ENCODE data around the gene PLCL1. TPM values are rescaled to one million over a fixed set of nuclear protein-coding genes. Genes with fewer than 3 reads are reported as not detected.

PLCL1 gene
- total RNA-seq, 1 experiment from 2014 or later = 0.21 TPM

- no peaks in the 10 kb centered on the region for H3K27me3 ChIP-seq (ENCODE audit: control insufficient read depth, insufficient read depth, low read length)
- no peak overlapping the region for H3K4me3 ChIP-seq (ENCODE audit: insufficient read depth, low read depth, low read length)
- DNase-seq = no peak
- H3K36me3 ChIP-seq (replicated peaks; ENCODE audit: control insufficient read depth, insufficient read depth, low read length) = no peaks in the 10 kb centered on the region
Measured at GRCh38 chr2:198080879-198081765, 276.7 kb downstream of the PLCL1 start.

- Histone ChIP-seq H3K4me3 (ENCODE audit: insufficient read depth, low read depth, low read length) (no peak overlapping the region), H3K27me3 (ENCODE audit: control insufficient read depth, insufficient read depth, low read length) (no peaks in the 10 kb centered on the region), H3K36me3 (replicated peaks; ENCODE audit: control insufficient read depth, insufficient read depth, low read length) (no peaks in the 10 kb centered on the region)
- no peak for DNase-seq
Measured at GRCh38 chr2:198084156-198084555, 279.8 kb downstream of the PLCL1 start.

GRCh38 chr2:198096002-198096401 lies 291.6 kb downstream of the PLCL1 start:
- Histone ChIP-seq H3K4me3 (ENCODE audit: insufficient read depth, low read depth, low read length) (no peak overlapping the region), H3K27me3 (ENCODE audit: control insufficient read depth, insufficient read depth, low read length) (no peaks in the 10 kb centered on the region), H3K36me3 (replicated peaks; ENCODE audit: control insufficient read depth, insufficient read depth, low read length) (no peaks in the 10 kb centered on the region)
- DNase-seq = no peak

- no peaks in the 10 kb centered on the region for H3K36me3 ChIP-seq (replicated peaks; ENCODE audit: control insufficient read depth, insufficient read depth, low read length)
- H3K4me3 ChIP-seq (ENCODE audit: insufficient read depth, low read depth, low read length) = no peak overlapping the region
- no peak for DNase-seq
- H3K27me3 ChIP-seq (ENCODE audit: control insufficient read depth, insufficient read depth, low read length) = no peaks in the 10 kb centered on the region
Measured at GRCh38 chr2:198096965-198097364, 292.6 kb downstream of the PLCL1 start.

- no peak overlapping the region for H3K4me3 ChIP-seq (ENCODE audit: insufficient read depth, low read depth, low read length)
- H3K27me3 ChIP-seq (ENCODE audit: control insufficient read depth, insufficient read depth, low read length) = no peaks in the 10 kb centered on the region
- no peaks in the 10 kb centered on the region for H3K36me3 ChIP-seq (replicated peaks; ENCODE audit: control insufficient read depth, insufficient read depth, low read length)
- no peak for DNase-seq
Measured at GRCh38 chr2:198097630-198098029, 293.2 kb downstream of the PLCL1 start.

DNA sequence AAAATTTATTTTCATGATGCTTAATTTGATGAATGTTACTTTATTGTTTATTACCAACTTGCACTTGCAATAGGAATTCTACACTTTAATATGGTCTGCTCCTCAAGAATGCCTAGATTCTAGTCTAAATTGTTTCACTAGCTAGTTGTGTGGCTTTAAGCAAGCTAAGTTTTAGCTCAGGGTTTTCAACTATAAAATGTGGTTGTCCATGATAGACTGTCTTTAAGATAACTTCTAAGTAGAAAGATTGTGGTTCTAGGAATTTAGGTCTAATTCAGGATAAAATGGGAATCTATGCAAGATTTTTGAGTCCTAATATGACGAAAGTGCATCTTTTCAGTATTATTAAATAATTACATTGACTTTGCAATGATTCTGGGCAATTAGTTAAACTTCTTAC lies 294.0 kb downstream of the PLCL1 start:
- DNase-seq = no peak
- Histone ChIP-seq H3K27me3 (ENCODE audit: control insufficient read depth, insufficient read depth, low read length) (no peaks in the 10 kb centered on the region), H3K4me3 (ENCODE audit: insufficient read depth, low read depth, low read length) (no peak overlapping the region), H3K36me3 (replicated peaks; ENCODE audit: control insufficient read depth, insufficient read depth, low read length) (no peaks in the 10 kb centered on the region)

- Histone ChIP-seq H3K4me3 (ENCODE audit: insufficient read depth, low read depth, low read length) (no peak overlapping the region), H3K27me3 (ENCODE audit: control insufficient read depth, insufficient read depth, low read length) (no peaks in the 10 kb centered on the region), H3K36me3 (replicated peaks; ENCODE audit: control insufficient read depth, insufficient read depth, low read length) (no peaks in the 10 kb centered on the region)
- peak; percentile 1 for DNase-seq
Measured at GRCh38 chr2:198098918-198099317, 294.5 kb downstream of the PLCL1 start.

DNA sequence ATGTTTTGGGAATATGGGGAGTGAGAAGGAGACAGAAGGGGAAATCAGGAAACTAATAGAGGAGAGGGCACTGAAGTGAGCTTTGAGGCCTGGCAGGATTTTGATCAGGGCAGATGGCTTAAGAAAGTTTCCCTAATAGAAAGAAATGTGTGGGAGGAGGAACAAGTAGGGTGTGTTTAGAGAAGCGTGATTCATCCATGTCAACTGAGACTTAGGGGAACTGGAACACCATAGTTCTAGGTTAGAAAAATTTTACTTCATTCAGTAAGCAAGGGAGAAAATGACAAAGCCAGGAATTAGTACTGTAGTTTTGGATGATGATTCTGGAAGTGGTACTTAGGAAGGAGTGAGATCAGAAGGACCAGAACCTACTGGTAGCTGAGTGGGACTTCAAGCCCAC lies 296.0 kb downstream of the PLCL1 start:
- Histone ChIP-seq H3K36me3 (replicated peaks; ENCODE audit: control insufficient read depth, insufficient read depth, low read length) (no peaks in the 10 kb centered on the region), H3K4me3 (ENCODE audit: insufficient read depth, low read depth, low read length) (no peak overlapping the region), H3K27me3 (ENCODE audit: control insufficient read depth, insufficient read depth, low read length) (no peaks in the 10 kb centered on the region)
- no peak for DNase-seq

DNA sequence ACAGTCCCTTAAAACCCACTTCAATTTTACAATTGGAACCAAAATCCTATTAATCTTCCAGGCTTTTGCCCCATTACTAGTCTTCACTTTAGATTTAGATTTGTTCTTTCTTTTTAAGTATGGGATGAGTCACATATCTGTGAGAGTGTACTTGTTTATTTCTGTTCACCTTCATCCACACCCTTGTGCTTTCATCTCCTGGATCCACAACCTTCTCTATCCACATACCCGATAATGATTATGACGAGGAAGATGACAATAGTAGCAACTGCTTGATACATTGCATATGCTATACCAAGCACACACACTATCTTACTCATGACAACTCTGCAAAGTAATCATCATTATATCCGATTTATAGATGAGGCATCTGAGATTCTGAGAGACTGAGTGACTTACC lies 297.3 kb downstream of the PLCL1 start:
- no peak for DNase-seq
- H3K36me3 ChIP-seq (replicated peaks; ENCODE audit: control insufficient read depth, insufficient read depth, low read length) = no peaks in the 10 kb centered on the region
- H3K4me3 ChIP-seq (ENCODE audit: insufficient read depth, low read depth, low read length) = no peak overlapping the region
- no peaks in the 10 kb centered on the region for H3K27me3 ChIP-seq (ENCODE audit: control insufficient read depth, insufficient read depth, low read length)

DNA sequence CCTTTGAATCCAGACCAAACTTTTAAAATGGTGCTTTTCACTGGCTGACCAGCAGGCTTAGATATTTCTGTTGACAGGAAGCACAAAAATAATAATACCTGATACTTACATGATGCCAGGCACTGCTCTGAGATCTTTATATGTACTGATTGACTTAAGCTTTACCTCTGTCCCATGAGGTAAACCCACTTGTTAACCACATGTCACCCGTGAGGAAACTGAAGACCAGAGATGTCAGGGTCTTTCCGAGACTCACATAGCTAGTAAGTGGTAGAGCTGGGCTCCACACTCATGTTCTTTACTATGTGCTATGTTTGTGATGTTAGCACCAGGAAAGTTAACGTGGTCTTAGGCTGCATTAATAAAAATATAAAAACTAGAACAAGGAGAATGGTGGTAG lies 297.7 kb downstream of the PLCL1 start:
- Histone ChIP-seq H3K4me3 (ENCODE audit: insufficient read depth, low read depth, low read length) (no peak overlapping the region), H3K36me3 (replicated peaks; ENCODE audit: control insufficient read depth, insufficient read depth, low read length) (no peaks in the 10 kb centered on the region), H3K27me3 (ENCODE audit: control insufficient read depth, insufficient read depth, low read length) (no peaks in the 10 kb centered on the region)
- no peak for DNase-seq

- Histone ChIP-seq H3K27me3 (ENCODE audit: control insufficient read depth, insufficient read depth, low read length) (no peaks in the 10 kb centered on the region), H3K36me3 (replicated peaks; ENCODE audit: control insufficient read depth, insufficient read depth, low read length) (no peaks in the 10 kb centered on the region), H3K4me3 (ENCODE audit: insufficient read depth, low read depth, low read length) (no peak overlapping the region)
- no peak for DNase-seq
Measured at GRCh38 chr2:198102856-198103255, 298.5 kb downstream of the PLCL1 start.

DNA sequence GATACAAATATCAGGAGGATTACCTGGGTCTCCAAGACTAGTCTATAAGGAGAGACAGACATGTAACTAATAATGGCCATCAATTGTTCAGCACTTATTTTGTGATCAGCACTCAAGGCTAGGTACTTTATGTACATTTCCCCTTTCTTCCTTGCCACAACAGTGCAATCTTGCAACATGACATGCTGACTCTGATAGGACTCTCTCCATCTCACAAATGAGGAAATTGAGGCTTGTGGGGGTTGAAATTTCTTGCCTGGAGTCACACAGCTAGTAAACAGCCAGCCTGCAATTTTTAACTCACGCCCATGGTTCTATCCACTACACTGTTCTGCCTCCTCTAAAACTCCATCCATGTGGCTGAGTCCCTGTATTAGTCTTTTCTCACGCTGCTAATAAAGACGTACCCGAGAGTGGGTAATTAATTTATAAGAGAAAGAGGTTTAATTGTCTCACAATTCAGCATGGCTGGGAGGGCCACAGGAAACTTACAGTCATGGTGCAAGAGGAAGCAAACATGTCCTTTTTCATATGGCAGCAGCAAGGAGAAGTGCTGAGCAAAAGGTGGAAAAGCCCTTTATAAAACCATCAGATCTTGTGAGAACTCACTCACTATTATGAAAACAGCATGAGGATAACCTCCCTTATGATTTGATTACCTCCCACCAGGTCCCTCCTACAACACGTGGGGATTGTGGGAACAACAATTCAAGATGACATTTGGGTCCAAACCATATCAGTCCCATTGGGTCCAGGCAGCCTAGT lies 302.4 kb downstream of the PLCL1 start:
- no peaks in the 10 kb centered on the region for H3K36me3 ChIP-seq (replicated peaks; ENCODE audit: control insufficient read depth, insufficient read depth, low read length)
- H3K4me3 ChIP-seq (ENCODE audit: insufficient read depth, low read depth, low read length) = no peak overlapping the region
- no peaks in the 10 kb centered on the region for H3K27me3 ChIP-seq (ENCODE audit: control insufficient read depth, insufficient read depth, low read length)
- no peak for DNase-seq

DNA sequence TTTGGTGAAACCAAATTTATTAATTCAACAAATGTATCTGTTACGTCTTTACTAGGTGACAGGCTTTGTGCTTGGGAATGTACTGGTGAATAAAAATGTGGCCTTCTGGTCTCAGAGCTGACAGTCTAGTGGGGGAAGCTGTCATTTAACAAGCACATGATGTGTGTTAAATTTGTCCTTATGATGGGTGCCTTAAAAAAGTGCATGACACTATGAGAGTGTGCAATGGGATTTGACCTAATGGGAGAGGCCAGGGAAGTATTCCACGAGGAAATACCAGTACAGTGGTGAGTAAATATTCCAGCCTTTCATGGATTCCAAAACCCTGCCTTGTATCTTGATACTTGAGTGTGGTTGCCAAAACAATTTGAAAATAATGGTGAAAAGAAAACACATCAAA lies 308.9 kb downstream of the PLCL1 start:
- Histone ChIP-seq H3K27me3 (ENCODE audit: control insufficient read depth, insufficient read depth, low read length) (no peaks in the 10 kb centered on the region), H3K36me3 (replicated peaks; ENCODE audit: control insufficient read depth, insufficient read depth, low read length) (no peaks in the 10 kb centered on the region), H3K4me3 (ENCODE audit: insufficient read depth, low read depth, low read length) (no peak overlapping the region)
- no peak for DNase-seq

DNA sequence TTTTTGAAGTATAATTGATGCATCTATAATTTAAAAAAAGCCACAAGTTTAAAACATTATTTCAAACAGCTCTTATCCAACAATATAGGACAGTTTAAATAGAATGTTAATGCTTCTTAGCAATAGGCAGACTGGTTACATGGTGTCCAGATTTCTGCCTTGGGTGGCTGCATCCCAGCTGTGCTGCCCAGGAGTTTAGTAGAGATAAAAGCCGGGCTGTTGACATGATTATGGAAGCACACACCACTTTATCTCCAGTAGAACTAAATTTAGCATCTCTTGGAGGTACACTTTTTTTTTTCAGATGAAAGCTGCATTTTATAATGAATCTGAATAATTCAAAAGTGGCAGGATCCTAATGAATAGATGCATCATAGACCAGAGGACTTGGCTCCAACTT lies 309.7 kb downstream of the PLCL1 start:
- no peaks in the 10 kb centered on the region for H3K36me3 ChIP-seq (replicated peaks; ENCODE audit: control insufficient read depth, insufficient read depth, low read length)
- no peaks in the 10 kb centered on the region for H3K27me3 ChIP-seq (ENCODE audit: control insufficient read depth, insufficient read depth, low read length)
- H3K4me3 ChIP-seq (ENCODE audit: insufficient read depth, low read depth, low read length) = no peak overlapping the region
- DNase-seq = no peak

DNA sequence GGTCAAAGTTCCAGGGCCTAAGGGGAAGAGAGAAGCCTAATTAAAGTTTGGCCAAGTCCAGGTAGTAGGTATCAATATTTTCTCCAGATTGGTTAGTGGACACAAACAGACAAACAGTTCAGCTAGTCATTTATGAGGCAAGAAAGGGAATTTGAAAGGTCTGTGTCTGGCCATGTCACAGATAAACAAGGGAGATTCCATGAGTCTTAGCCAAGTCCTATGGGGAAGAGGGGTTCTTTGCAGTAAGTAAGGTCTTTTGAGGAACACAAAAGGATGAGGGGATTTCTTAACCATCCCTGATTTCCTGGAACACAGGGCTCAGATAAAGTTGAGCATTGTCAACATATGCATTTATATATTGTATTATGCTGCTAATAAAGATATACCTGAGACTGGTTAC lies 310.8 kb downstream of the PLCL1 start:
- no peaks in the 10 kb centered on the region for H3K27me3 ChIP-seq (ENCODE audit: control insufficient read depth, insufficient read depth, low read length)
- no peaks in the 10 kb centered on the region for H3K36me3 ChIP-seq (replicated peaks; ENCODE audit: control insufficient read depth, insufficient read depth, low read length)
- H3K4me3 ChIP-seq (ENCODE audit: insufficient read depth, low read depth, low read length) = no peak overlapping the region
- no peak for DNase-seq

All from H7 (cell line).